Endothelial cell (in vitro differentiated cells): ENCODE data around the gene GGA3. TPM values are rescaled to one million over a fixed set of nuclear protein-coding genes. Genes with fewer than 3 reads are reported as not detected.

ENCODE experiments used
- DNase-seq: peaks from one replicate; pipeline ENCODE4 v3.0.0; 2021; ENCODE audit warnings: low spot score
- H3K27ac Mint-ChIP-seq: one replicate; pipeline ENCODE4 v1.8.0; 2021; ENCODE audit warnings: mixed read lengths, inconsistent platforms; ENCODE audit not compliant: unreplicated experiment
- H3K27me3 Mint-ChIP-seq: one replicate; pipeline ENCODE4 v1.8.0; 2021; ENCODE audit warnings: mild to moderate bottlenecking, moderate library complexity, mixed read lengths, inconsistent platforms; ENCODE audit not compliant: unreplicated experiment
- H3K36me3 Mint-ChIP-seq: one replicate; pipeline ENCODE4 v1.8.0; 2021; ENCODE audit warnings: mild to moderate bottlenecking, low read depth, mixed read lengths, inconsistent platforms; ENCODE audit not compliant: unreplicated experiment
- H3K4me1 Mint-ChIP-seq: one replicate; pipeline ENCODE4 v1.8.0; 2021; ENCODE audit warnings: mild to moderate bottlenecking, mixed read lengths, inconsistent platforms; ENCODE audit not compliant: unreplicated experiment
- H3K4me3 Mint-ChIP-seq: one replicate; pipeline ENCODE4 v1.8.0; 2021; ENCODE audit warnings: mild to moderate bottlenecking, mixed read lengths, inconsistent platforms; ENCODE audit not compliant: unreplicated experiment
- H3K9me3 Mint-ChIP-seq: one replicate; pipeline ENCODE4 v1.8.0; 2021; ENCODE audit warnings: mixed read lengths, inconsistent platforms; ENCODE audit not compliant: unreplicated experiment
- total RNA-seq: library from RNA; stranded (reverse); fragmentation: NEBNext Ultra II Directional; extraction: Animal tissue kit (Norgen Biotek cat#: 25700); gene quantifications from one replicate; pipeline ENCODE4 v1.2.1, GENCODE V29; 2021; ENCODE audit not compliant: unreplicated experiment
- TF ChIP-seq, protein P1 (sequence below): fragments of 200-600 bp; sonication (generic); IDR thresholded peaks from one replicate; pipeline ENCODE4 v1.5.0; 2021; ENCODE audit warnings: antibody characterized with exemption; ENCODE audit not compliant: unreplicated experiment

GGA3 gene
- total RNA-seq, 1 donor from 2014 or later: 60.8 TPM

DNA sequence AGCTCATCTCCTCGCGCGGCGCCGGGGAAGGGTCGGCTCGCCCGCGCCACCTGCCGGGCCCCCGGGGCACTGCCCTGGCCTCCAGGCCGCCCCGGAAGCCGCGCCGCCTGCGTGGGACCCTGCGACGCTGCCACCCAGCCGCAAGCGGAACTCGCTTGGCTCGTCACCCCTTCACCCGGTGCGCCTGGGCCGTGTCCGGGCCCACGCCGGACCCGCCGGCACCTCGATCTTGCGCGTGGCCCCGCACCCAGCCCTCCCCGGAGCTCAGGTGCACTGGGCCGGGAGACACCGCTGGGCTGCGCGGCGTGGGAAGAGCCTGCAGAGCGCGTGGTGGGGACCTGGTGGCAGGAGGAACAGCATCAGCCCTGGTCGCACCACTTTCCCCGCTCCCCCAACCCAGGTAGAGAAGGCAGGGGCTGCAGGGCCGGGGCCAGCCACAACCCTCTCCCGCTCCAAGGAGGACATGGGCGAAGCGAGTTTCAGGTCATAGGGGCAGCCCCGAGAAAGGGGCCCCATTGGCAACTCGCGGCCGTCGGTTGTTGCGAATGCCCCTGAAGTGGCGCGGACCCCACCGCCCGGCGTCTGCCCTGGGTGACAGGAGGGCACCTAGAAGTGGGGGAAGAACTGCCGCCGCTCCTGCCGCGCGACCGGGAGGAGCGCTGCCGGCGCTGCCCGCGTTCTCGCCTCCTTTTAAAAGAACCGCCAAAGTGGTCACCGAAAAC lies 10.0 kb upstream of the GGA3 start:
- no peaks in the 10 kb centered on the region for H3K9me3 Mint-ChIP-seq
- TF ChIP-seq, protein P1, sequence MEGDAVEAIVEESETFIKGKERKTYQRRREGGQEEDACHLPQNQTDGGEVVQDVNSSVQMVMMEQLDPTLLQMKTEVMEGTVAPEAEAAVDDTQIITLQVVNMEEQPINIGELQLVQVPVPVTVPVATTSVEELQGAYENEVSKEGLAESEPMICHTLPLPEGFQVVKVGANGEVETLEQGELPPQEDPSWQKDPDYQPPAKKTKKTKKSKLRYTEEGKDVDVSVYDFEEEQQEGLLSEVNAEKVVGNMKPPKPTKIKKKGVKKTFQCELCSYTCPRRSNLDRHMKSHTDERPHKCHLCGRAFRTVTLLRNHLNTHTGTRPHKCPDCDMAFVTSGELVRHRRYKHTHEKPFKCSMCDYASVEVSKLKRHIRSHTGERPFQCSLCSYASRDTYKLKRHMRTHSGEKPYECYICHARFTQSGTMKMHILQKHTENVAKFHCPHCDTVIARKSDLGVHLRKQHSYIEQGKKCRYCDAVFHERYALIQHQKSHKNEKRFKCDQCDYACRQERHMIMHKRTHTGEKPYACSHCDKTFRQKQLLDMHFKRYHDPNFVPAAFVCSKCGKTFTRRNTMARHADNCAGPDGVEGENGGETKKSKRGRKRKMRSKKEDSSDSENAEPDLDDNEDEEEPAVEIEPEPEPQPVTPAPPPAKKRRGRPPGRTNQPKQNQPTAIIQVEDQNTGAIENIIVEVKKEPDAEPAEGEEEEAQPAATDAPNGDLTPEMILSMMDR: peak; percentile 76
- no peak overlapping the region for H3K27ac Mint-ChIP-seq
- peaks cover 4% of the 10 kb centered on the region for H3K36me3 Mint-ChIP-seq
- peak; percentile 75 for DNase-seq
- peaks cover 42% of the 10 kb centered on the region for H3K4me1 Mint-ChIP-seq
- no peaks in the 10 kb centered on the region for H3K27me3 Mint-ChIP-seq
- peak overlapping the region; percentile 77 for H3K4me3 Mint-ChIP-seq

DNA sequence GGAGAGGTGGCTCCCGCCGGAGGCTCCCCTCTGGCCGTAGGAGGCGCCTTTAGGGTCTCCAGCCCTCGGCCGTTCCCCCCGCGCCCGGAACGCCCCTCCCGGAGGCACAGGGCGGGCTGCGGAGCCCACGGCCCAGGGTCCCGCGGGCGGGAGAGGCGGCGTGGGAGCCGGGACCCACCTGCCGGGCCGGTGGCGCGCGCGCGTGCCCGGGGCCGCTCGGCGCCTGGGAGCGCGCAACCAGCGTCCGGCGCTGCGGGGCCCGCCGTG lies 9.5 kb upstream of the GGA3 start, which contains the start of gene MIF4GD:
MIF4GD (minus strand) TSS at position 266 of the 267 bp plus-strand sequence. CDS start 1,036 bp downstream, outside the sequence.
- DNase-seq: no peak
- peak within 1 kb of the TSS; percentile 89 for H3K4me3 Mint-ChIP-seq
- TF ChIP-seq, protein P1: no peak
- H3K27ac Mint-ChIP-seq: no peak within 1 kb of the TSS
- peaks cover 47% of the 10 kb centered on the region for H3K4me1 Mint-ChIP-seq
- H3K9me3 Mint-ChIP-seq: no peaks in the 10 kb centered on the region
- peaks cover 8% of the 10 kb centered on the region for H3K36me3 Mint-ChIP-seq
- no peaks in the 10 kb centered on the region for H3K27me3 Mint-ChIP-seq

DNA sequence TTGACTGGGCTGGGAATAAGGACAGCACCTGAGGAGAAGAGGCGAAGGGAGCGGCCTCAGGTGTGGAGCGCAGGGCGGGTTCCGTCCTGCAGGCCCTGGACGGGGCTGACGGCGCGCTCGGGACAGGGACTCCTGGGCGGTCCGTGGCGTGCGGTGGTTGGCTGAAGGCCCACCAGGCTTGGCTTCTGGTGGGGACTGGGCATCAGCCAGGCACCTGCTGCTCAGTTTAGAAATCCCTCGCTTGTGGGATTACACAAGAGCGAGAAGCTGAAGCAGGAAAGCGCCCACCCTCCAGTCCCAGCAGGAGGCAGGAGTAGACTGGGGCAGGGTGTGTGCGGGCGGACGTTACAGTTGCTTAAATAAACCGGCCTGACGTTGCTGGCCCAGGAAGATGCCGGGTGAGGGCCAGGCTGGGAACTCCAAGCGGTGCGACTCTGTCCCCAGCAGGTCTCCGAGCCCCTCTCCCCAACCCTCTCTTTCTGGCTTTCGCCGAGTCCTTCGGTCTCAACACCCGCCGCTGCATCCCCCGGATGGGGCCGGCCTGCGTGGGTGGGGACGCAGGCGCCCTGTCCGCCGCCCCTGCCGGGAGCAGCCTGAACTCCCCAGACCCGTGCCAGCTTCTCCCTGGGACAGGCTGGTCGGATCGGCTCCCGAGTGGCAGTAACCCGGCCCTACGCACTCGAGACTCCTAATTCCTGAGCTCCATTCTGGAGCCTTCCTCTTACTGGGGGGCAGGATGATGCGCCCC lies 9.0 kb upstream of the GGA3 start:
- peaks cover 51% of the 10 kb centered on the region for H3K4me1 Mint-ChIP-seq
- H3K4me3 Mint-ChIP-seq: peak overlapping the region; percentile 89
- H3K27ac Mint-ChIP-seq: no peak overlapping the region
- no peaks in the 10 kb centered on the region for H3K27me3 Mint-ChIP-seq
- H3K9me3 Mint-ChIP-seq: no peaks in the 10 kb centered on the region
- peaks cover 8% of the 10 kb centered on the region for H3K36me3 Mint-ChIP-seq
- DNase-seq: peak; percentile 62
- TF ChIP-seq, protein P1: no peak

DNA sequence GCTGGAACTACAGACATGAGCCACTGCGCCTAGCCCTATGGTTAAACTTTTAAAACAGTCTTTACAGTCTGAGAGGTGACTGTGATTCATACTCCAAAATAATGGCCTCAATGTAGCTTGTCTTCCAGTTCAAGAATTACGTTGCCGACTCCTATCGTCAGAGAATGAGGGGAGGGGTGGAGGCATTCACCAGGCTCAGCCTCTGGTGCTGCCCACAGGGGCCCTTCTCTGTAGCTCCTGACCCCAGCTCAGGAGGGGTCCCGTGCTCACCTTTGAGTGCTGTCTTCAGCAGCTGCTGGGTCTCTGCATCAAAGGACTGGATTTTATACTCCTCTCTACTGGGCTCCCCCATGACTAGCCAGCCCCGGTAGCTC lies 8.4 kb upstream of the GGA3 start:
- Mint-ChIP-seq H3K36me3 (peaks cover 8% of the 10 kb centered on the region), H3K27me3 (no peaks in the 10 kb centered on the region), H3K9me3 (no peaks in the 10 kb centered on the region), H3K27ac (no peak overlapping the region), H3K4me3 (peak overlapping the region; percentile 89), H3K4me1 (peaks cover 53% of the 10 kb centered on the region)
- DNase-seq: no peak
- TF ChIP-seq, protein P1: no peak
